NCI-H69 (cell line): Measurements from ENCODE around the gene SYNJ2.

Experiments
- DNase-seq: peaks from one replicate; lab custom pipeline; 2025; lab: John Stamatoyannopoulos, UW

The SYNJ2 gene

GRCh38 chr6:158121335-158121734 lies 139.7 kb downstream of the SYNJ2 start:
- DNase-seq, result no peak

- DNase-seq, result no peak
These were observed 140.4 kb downstream of the SYNJ2 start for GRCh38 chr6:158122048-158122447.

- no peak for DNase-seq
These were observed 142.6 kb downstream of the SYNJ2 start for GRCh38 chr6:158124288-158124687.

GRCh38 chr6:158125271-158125670 lies 143.6 kb downstream of the SYNJ2 start:
- no peak for DNase-seq

GRCh38 chr6:158131926-158132325 lies 150.3 kb downstream of the SYNJ2 start:
- peak; percentile 71 for DNase-seq

- DNase-seq, result no peak
These were observed 161.1 kb downstream of the SYNJ2 start for GRCh38 chr6:158142789-158143188.

GRCh38 chr6:158143700-158144099 lies 162.0 kb downstream of the SYNJ2 start:
- peak; percentile 51 for DNase-seq
